ENCODE results near the gene FBXL14. TPM values are rescaled to one million over a fixed set of nuclear protein-coding genes. Genes with fewer than 3 reads are reported as not detected.

Gene FBXL14
- total RNA-seq, 6 donors from 2014 or later = 8.5 to 22.0 (median 14.4) TPM

- Histone ChIP-seq H3K27me3 (peaks cover 0 to 31% (median 17%) of the 10 kb centered on the region in 4 donors), H3K36me3 (no peaks in the 10 kb centered on the region), H3K27ac (no peak overlapping the region), H3K9me3 (no peaks in the 10 kb centered on the region), H3K4me1 (peaks cover 7 to 29% (median 11%) of the 10 kb centered on the region in 4 donors), H3K4me3 (no peak overlapping the region)
- WGBS, 2 donors = 80 to 91% methylated on average over 11 of the region's 11 CpGs
- ATAC-seq (ENCODE audit: low FRiP score in 2 of 2) (no peak), DNase-seq (no peak)
- no peak for TF ChIP-seq POLR2AphosphoS5 (IDR thresholded peaks at IDR 0.05)
- no peak for TF ChIP-seq POLR2A (IDR thresholded peaks at IDR 0.05)
- no peak for TF ChIP-seq CTCF (IDR thresholded peaks at IDR 0.05)
- TF ChIP-seq EP300 (IDR thresholded peaks at IDR 0.05) = no peak
These were observed 61.8 kb downstream of the FBXL14 start for GRCh38 chr12:1532375-1533165.

- ATAC-seq (ENCODE audit: low FRiP score in 2 of 2) (no peak), DNase-seq (peak in 1 of 2 donors; percentile 70)
- Histone ChIP-seq H3K36me3 (no peaks in the 10 kb centered on the region), H3K4me1 (peaks cover 7 to 29% (median 11%) of the 10 kb centered on the region in 4 donors), H3K27ac (no peak overlapping the region), H3K9me3 (no peaks in the 10 kb centered on the region), H3K4me3 (peak overlapping the region; percentile 40 to 65 (median 54)), H3K27me3 (peaks cover 0 to 31% (median 17%) of the 10 kb centered on the region in 4 donors)
- WGBS, 2 donors = 48 to 60% methylated on average over 16 to 26 of the region's 26 CpGs
- no peak for TF ChIP-seq EP300 (IDR thresholded peaks at IDR 0.05)
- no peak for TF ChIP-seq POLR2AphosphoS5 (IDR thresholded peaks at IDR 0.05)
- TF ChIP-seq CTCF (IDR thresholded peaks at IDR 0.05) = no peak
- no peak for TF ChIP-seq POLR2A (IDR thresholded peaks at IDR 0.05)
These were observed 62.6 kb downstream of the FBXL14 start for GRCh38 chr12:1531654-1532374.

GRCh38 chr12:1531153-1531653, 63.2 kb downstream of the FBXL14 start:
- peak in 1 of 2 donors; percentile 86 for DNase-seq
- peaks cover 0 to 31% (median 17%) of the 10 kb centered on the region in 4 donors for H3K27me3 ChIP-seq
- H3K4me1 ChIP-seq = peaks cover 7 to 29% (median 11%) of the 10 kb centered on the region in 4 donors
- peak in 1 of 2 donors; percentile 20 for ATAC-seq (ENCODE audit: low FRiP score in 2 of 2)
- no peaks in the 10 kb centered on the region for H3K36me3 ChIP-seq
- TF ChIP-seq EP300 (IDR thresholded peaks at IDR 0.05) (no peak), CTCF (IDR thresholded peaks at IDR 0.05) (no peak), POLR2A (IDR thresholded peaks at IDR 0.05) (no peak), POLR2AphosphoS5 (IDR thresholded peaks at IDR 0.05) (no peak)
- no peak overlapping the region for H3K27ac ChIP-seq
- H3K4me3 ChIP-seq = peak overlapping the region; percentile 40 to 65 (median 54)
- H3K9me3 ChIP-seq = no peaks in the 10 kb centered on the region
- 0 to 9% methylated on average over 17 to 23 of the region's 56 CpGs for WGBS, 2 donors

- TF ChIP-seq POLR2AphosphoS5 (IDR thresholded peaks at IDR 0.05) (no peak), POLR2A (IDR thresholded peaks at IDR 0.05) (no peak)
- H3K36me3 ChIP-seq = no peaks in the 10 kb centered on the region
- peak overlapping the region; percentile 40 to 65 (median 54) for H3K4me3 ChIP-seq
- no peaks in the 10 kb centered on the region for H3K9me3 ChIP-seq
- H3K27me3 ChIP-seq = peaks cover 0 to 31% (median 17%) of the 10 kb centered on the region in 4 donors
- DNase-seq = peak in 1 of 2 donors; percentile 83
- 1% methylated on average over 23 of the region's 99 CpGs; no CpG with 5 or more reads in 1 of the 2 donors for WGBS, 2 donors
- peaks cover 7 to 29% (median 11%) of the 10 kb centered on the region in 4 donors for H3K4me1 ChIP-seq
- no peak for ATAC-seq (ENCODE audit: low FRiP score in 2 of 2)
- peak overlapping the region in 1 of 4 donors; percentile 53 for H3K27ac ChIP-seq
These were observed 63.7 kb downstream of the FBXL14 start for GRCh38 chr12:1530592-1531152.

Measured in upper lobe of left lung (tissue), 6 donors.